SJSA1 (cell line): Measurements from ENCODE around the gene CCDC127. TPM values are rescaled to one million over a fixed set of nuclear protein-coding genes. Genes with fewer than 3 reads are reported as not detected.
"Not testable (repeated sequence)": the region's sequence is repeated elsewhere in the genome, so short reads cannot be mapped to it uniquely, and the experiment has no call there.

Experiments
- DNase-seq, 2 experiments: peaks; one replicate each; pipeline ENCODE4 v3.0.0-alpha.2; 2015 to 2020; ENCODE audit warnings: low spot score in 2 of 2, low read depth in 1 of 2
- H3K27ac ChIP-seq: fragments of 250-450 bp; sonication (Bioruptor Pico); 2 replicates; pipeline ENCODE4 v1.5.1; 2020; ENCODE audit warnings: mild to moderate bottlenecking, moderate library complexity
- H3K27me3 ChIP-seq: fragments of 250-450 bp; sonication (Bioruptor Pico); replicated peaks from 2 replicates; pipeline ENCODE4 v1.5.1; 2020; ENCODE audit warnings: mild to moderate bottlenecking, moderate library complexity
- H3K36me3 ChIP-seq: fragments of 250-450 bp; sonication (Bioruptor Pico); 2 replicates; pipeline ENCODE4 v1.5.1; 2020; ENCODE audit warnings: mild to moderate bottlenecking
- H3K4me1 ChIP-seq: fragments of 250-450 bp; sonication (Bioruptor Pico); replicated peaks from 2 replicates; pipeline ENCODE4 v1.6.1; 2021; ENCODE audit warnings: mild to moderate bottlenecking
- H3K4me3 ChIP-seq: fragments of 250-450 bp; sonication (Bioruptor Pico); 2 replicates; pipeline ENCODE4 v1.5.1; 2020; ENCODE audit warnings: mild to moderate bottlenecking
- H3K9me3 ChIP-seq: fragments of 250-450 bp; sonication (Bioruptor Pico); replicated peaks from 2 replicates; pipeline ENCODE4 v1.5.1; 2020; ENCODE audit warnings: mild to moderate bottlenecking
- total RNA-seq: library from RNA; depleted of rRNA; stranded (reverse); fragments of >200 nt; shearing (Covaris generic); gene quantifications from 2 replicates; pipeline ENCODE4 v1.2.3, GENCODE V29; 2014

Gene CCDC127
- total RNA-seq, 1 experiment from 2014 or later: 4.0 TPM

DNA sequence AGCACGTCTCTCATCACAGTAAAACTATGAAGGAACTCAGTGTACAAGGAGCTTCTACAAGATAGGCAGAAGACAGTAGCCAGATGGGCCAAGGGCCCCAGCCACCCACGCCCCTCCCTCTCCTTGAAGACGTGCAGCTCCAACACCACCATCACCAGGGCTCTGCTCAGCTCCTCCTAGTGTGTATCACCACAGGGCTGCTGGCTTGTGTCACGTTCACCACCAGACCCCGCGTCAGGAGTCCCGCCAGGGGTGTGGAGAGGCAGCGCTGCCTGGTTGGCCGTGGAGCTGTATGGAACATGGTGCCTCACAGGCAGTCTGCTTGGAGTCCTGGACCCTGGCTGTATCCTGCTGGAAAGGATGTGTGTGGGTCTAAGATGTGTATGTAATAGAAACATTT lies 32.4 kb upstream of the CCDC127 start:
- H3K27me3 ChIP-seq, DNase-seq, H3K9me3 ChIP-seq, H3K27ac ChIP-seq, H3K4me3 ChIP-seq, H3K4me1 ChIP-seq: not testable (repeated sequence)
- H3K36me3 ChIP-seq: peaks cover 40% of the 10 kb centered on the region

GRCh38 chr5:245717-246116 lies 27.8 kb upstream of the CCDC127 start:
- peaks cover 64% of the 10 kb centered on the region for H3K36me3 ChIP-seq
- not testable (repeated sequence) for H3K9me3 ChIP-seq, DNase-seq

DNA sequence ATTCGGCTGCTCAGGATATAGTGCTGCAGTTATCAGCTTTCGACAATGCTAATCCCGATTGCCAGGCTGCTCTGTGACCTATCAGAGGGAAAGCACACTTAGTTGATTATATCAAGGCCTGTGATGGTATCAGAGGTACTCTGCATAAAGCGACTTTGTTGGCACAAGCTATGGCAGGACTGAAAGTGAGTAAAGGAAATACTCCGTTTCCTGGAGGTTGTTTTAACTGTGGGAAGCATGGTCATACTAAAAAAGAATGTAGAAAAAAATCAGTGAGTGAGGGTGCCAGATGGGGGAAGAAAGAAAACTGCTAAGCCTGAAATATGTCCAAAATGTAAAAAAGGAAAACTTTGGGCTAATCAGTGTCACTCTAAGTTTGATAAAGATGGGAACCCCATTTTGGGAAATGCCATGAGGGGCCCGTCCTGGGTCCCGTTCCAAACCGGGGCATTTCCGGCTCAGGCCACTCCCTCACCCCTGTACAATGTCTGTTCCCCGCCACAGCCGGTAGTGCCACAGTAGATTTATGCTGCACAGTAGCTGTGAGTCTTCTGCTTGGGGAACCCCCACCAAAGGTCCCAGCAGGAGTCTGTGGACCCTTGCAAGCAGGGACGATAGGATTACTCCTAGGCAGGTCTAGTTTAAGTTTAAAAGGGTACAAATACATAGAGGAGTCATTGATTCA lies 25.9 kb upstream of the CCDC127 start:
- H3K4me3 ChIP-seq, H3K9me3 ChIP-seq, DNase-seq, H3K4me1 ChIP-seq, H3K27ac ChIP-seq, H3K27me3 ChIP-seq: not testable (repeated sequence)
- peaks cover 61% of the 10 kb centered on the region for H3K36me3 ChIP-seq

More at GRCh38 chr5:245717-246116, 27.8 kb upstream of the CCDC127 start:
- H3K27me3 ChIP-seq, H3K4me1 ChIP-seq, H3K27ac ChIP-seq, H3K4me3 ChIP-seq: not testable (repeated sequence)

GRCh38 chr5:241045-241669 lies 23.2 kb upstream of the CCDC127 start:
- H3K9me3 ChIP-seq, DNase-seq, H3K4me1 ChIP-seq, H3K27me3 ChIP-seq, H3K4me3 ChIP-seq, H3K27ac ChIP-seq: not testable (repeated sequence)
- H3K36me3 ChIP-seq: peaks cover 38% of the 10 kb centered on the region

DNA sequence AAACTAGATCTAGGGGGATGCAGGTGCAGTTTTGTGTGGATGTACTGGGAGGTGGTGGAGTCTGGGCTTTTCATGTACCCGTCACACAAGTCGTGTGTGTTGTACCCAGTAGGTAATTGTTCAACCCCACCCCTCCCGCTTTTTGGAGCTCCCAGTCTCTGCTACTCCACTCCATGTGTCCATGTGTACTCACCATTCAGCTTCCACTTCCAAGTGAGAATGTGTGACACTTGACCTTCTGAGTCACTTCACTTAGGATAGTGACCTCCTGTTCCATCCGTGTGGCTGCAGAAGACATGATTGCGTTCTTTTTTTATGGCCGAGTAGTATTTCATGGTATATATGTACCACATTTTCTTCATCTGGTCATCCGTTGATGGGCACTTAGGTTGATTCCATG lies 22.6 kb upstream of the CCDC127 start:
- H3K36me3 ChIP-seq: peaks cover 38% of the 10 kb centered on the region
- not testable (repeated sequence) for H3K4me1 ChIP-seq, H3K9me3 ChIP-seq, H3K27ac ChIP-seq, H3K27me3 ChIP-seq, H3K4me3 ChIP-seq, DNase-seq

DNA sequence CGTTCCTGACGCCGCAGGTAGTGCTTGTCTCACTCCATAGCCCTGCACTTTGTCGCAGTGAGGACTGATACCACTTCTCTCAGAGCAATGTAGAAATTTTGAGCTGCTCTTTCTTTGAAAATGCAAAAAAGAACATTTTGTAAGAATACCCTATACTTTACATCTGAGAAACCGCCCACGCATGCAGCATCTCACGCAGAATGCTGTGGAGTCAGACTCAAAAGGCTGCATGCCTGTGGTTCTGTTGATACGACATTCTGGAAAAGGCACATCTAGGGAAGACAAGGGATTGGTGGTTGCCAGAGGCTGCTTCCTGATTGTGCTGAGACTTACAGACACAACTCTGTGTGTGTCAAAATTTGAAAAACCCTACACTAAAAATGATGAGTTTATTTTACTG lies 20.0 kb upstream of the CCDC127 start:
- H3K36me3 ChIP-seq: peaks cover 44% of the 10 kb centered on the region
- H3K27me3 ChIP-seq, H3K4me1 ChIP-seq, H3K4me3 ChIP-seq, DNase-seq, H3K9me3 ChIP-seq, H3K27ac ChIP-seq: not testable (repeated sequence)

DNA sequence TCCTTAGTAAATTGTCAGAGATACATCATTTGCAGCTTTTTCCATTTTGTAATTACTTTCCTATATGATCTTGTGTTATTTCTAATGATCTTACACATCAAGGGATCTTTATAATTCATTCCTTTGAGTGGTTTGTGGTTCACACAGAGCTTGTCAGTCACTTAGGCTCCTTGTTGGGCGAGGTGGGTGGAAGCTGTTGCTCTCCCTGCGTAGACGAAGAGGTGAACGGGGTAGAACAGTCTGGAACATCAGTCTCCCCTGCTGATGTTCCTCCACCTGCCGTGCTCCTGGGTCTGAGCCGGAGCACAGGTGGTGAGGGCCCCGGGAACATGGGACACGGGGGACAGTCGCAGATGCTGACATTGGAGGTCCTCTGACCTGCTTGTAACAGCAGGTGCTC lies 17.6 kb upstream of the CCDC127 start:
- H3K27me3 ChIP-seq, H3K9me3 ChIP-seq, H3K27ac ChIP-seq, DNase-seq, H3K4me1 ChIP-seq, H3K4me3 ChIP-seq: not testable (repeated sequence)
- H3K36me3 ChIP-seq: peaks cover 24% of the 10 kb centered on the region

- no peak overlapping the region for H3K4me3 ChIP-seq
- DNase-seq: no peak
- no peaks in the 10 kb centered on the region for H3K4me1 ChIP-seq
- H3K27ac ChIP-seq: no peak overlapping the region
- H3K36me3 ChIP-seq: peaks cover 24% of the 10 kb centered on the region
- H3K27me3 ChIP-seq: no peaks in the 10 kb centered on the region
- H3K9me3 ChIP-seq: no peaks in the 10 kb centered on the region
Measured at GRCh38 chr5:234450-234849, 16.5 kb upstream of the CCDC127 start.

DNA sequence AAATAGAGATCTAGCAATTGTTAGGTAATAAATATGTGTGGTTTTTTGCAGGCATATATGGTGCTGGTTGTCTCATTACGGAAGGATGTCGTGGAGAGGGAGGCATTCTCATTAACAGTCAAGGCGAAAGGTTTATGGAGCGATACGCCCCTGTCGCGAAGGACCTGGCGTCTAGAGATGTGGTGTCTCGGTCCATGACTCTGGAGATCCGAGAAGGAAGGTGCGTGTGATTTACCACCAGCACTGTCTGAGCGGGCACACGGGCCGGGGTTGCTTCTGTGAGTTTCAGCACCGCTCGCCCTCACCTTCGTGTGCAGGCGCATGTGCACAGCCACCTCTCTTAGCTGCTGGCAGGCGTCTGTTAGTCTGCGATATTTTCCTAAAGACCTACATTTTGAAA lies 15.5 kb upstream of the CCDC127 start:
- H3K9me3 ChIP-seq, H3K4me1 ChIP-seq, H3K27ac ChIP-seq, H3K4me3 ChIP-seq, H3K27me3 ChIP-seq, DNase-seq: not testable (repeated sequence)
- peaks cover 29% of the 10 kb centered on the region for H3K36me3 ChIP-seq

GRCh38 chr5:231661-232060 lies 13.7 kb upstream of the CCDC127 start:
- Histone ChIP-seq H3K27ac (no peak overlapping the region), H3K9me3 (no peaks in the 10 kb centered on the region), H3K27me3 (no peaks in the 10 kb centered on the region), H3K4me1 (no peaks in the 10 kb centered on the region), H3K4me3 (no peak overlapping the region), H3K36me3 (peaks cover 29% of the 10 kb centered on the region)
- DNase-seq: no peak

- Histone ChIP-seq H3K4me3 (no peak overlapping the region), H3K36me3 (peaks cover 37% of the 10 kb centered on the region), H3K4me1 (no peaks in the 10 kb centered on the region), H3K27ac (no peak overlapping the region), H3K27me3 (no peaks in the 10 kb centered on the region), H3K9me3 (no peaks in the 10 kb centered on the region)
- DNase-seq: no peak
Measured at GRCh38 chr5:230711-231110, 12.8 kb upstream of the CCDC127 start.

GRCh38 chr5:228886-229285 lies 10.9 kb upstream of the CCDC127 start:
- peaks cover 39% of the 10 kb centered on the region for H3K36me3 ChIP-seq
- no peaks in the 10 kb centered on the region for H3K9me3 ChIP-seq
- no peaks in the 10 kb centered on the region for H3K4me1 ChIP-seq
- no peak overlapping the region for H3K4me3 ChIP-seq
- DNase-seq: no peak
- H3K27me3 ChIP-seq: no peaks in the 10 kb centered on the region
- no peak overlapping the region for H3K27ac ChIP-seq

- H3K4me1 ChIP-seq, H3K27me3 ChIP-seq, DNase-seq, H3K4me3 ChIP-seq, H3K27ac ChIP-seq, H3K9me3 ChIP-seq: not testable (repeated sequence)
- H3K36me3 ChIP-seq: peaks cover 35% of the 10 kb centered on the region
Measured at GRCh38 chr5:227375-227774, 9.4 kb upstream of the CCDC127 start.

DNA sequence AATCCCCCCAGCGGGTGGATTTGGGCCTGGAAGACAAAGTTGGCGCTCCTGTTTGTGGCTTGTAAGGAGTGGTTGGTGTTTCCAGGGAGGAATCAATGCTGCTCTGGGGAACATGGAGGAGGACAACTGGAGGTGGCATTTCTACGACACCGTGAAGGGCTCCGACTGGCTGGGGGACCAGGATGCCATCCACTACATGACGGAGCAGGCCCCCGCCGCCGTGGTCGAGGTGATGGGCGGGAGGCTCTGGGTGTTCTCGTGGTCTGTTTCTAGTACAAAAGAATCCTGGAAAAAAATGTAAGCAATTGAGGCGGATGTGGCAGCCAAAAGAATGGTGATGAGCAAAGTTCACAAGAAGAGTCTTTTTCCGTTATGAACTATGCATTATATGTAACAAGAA lies 7.4 kb upstream of the CCDC127 start:
- DNase-seq: no peak
- Histone ChIP-seq H3K36me3 (peaks cover 34% of the 10 kb centered on the region), H3K27me3 (no peaks in the 10 kb centered on the region)

DNA sequence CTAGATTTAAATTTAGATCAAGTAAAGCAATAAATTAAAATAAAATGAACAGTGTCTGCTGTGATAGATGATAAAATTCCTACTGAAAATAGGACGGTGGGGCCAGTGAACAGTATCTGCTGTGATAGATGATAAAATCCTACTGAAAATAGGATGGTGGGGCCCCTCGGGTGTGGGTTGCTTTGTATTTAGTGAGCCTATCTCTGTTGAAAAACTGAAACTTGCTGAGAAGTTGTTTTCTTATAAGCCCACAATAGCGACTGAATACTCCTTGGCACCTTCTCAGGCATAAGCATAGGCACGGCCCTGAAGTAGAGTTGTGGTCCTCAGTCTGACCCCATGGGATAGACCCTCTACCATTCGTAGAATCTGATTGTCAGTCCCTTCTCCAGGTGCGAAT lies 5.8 kb upstream of the CCDC127 start:
- Histone ChIP-seq H3K9me3 (no peaks in the 10 kb centered on the region), H3K4me1 (peaks cover 11% of the 10 kb centered on the region), H3K27ac (no peak overlapping the region), H3K36me3 (peaks cover 34% of the 10 kb centered on the region), H3K27me3 (no peaks in the 10 kb centered on the region), H3K4me3 (no peak overlapping the region)
- DNase-seq: no peak

More for the DNA sequence above, 7.4 kb upstream of the CCDC127 start:
- Histone ChIP-seq H3K9me3 (no peaks in the 10 kb centered on the region), H3K4me1 (no peaks in the 10 kb centered on the region), H3K27ac (no peak overlapping the region), H3K4me3 (no peak overlapping the region)
